ENCODE results near the gene TMEM132D.

GRCh38 chr12:129885287-129885686 is 18.5 kb downstream of the TMEM132D start:
- TF ChIP-seq, protein P1, sequence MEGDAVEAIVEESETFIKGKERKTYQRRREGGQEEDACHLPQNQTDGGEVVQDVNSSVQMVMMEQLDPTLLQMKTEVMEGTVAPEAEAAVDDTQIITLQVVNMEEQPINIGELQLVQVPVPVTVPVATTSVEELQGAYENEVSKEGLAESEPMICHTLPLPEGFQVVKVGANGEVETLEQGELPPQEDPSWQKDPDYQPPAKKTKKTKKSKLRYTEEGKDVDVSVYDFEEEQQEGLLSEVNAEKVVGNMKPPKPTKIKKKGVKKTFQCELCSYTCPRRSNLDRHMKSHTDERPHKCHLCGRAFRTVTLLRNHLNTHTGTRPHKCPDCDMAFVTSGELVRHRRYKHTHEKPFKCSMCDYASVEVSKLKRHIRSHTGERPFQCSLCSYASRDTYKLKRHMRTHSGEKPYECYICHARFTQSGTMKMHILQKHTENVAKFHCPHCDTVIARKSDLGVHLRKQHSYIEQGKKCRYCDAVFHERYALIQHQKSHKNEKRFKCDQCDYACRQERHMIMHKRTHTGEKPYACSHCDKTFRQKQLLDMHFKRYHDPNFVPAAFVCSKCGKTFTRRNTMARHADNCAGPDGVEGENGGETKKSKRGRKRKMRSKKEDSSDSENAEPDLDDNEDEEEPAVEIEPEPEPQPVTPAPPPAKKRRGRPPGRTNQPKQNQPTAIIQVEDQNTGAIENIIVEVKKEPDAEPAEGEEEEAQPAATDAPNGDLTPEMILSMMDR (IDR thresholded peaks at IDR 0.05; ENCODE audit: low read depth, low read length) = no peak
- no peak for TF ChIP-seq POLR2A (IDR thresholded peaks at IDR 0.05; ENCODE audit: extremely low read depth, insufficient read length)
- TF ChIP-seq MAX (IDR thresholded peaks at IDR 0.05; ENCODE audit: low read depth, low read length) = no peak
